ENCODE results near the gene ADGRD2. TPM values are rescaled to one million over a fixed set of nuclear protein-coding genes. Genes with fewer than 3 reads are reported as not detected.

Gene ADGRD2
- total and polyA plus RNA-seq, 2 of the 13 experiments (the other 11 are each of a cell fraction or from before 2014, with no cell fraction given): not detected

DNA sequence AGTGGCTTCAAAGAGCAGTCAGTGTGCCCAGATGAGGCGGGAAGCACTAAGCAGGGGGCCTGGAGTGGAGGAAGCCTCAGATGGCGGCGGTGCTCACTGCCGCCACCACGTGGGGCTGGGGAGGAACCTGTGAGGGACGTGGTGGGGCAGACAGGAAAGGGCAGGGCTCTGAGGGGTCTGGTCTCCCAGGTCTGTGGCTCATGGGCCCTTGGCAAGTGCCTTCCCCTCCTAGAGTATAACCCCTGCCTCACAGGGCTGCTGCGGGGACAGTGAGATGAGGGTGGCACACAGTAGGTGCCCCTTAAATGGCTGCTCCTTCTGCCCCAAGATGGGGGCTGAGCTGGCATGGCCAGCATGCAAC lies 30.4 kb downstream of the ADGRD2 start (continued):
- TF ChIP-seq ARNTL (CRISPR knock-in tag; IDR thresholded peaks at IDR 0.05) (no peak), ZMYM2 (CRISPR knock-in tag; IDR thresholded peaks at IDR 0.05) (no peak), NFRKB (IDR thresholded peaks at IDR 0.05) (no peak), AGO1 (IDR thresholded peaks at IDR 0.05; ENCODE audit: low read depth, low read length, poor library complexity, severe bottlenecking) (peak; percentile 84), HHEX (CRISPR knock-in tag; IDR thresholded peaks at IDR 0.05) (no peak), PPARG (CRISPR knock-in tag; conservative IDR thresholded peaks at IDR 0.05) (no peak), STAG1 (CRISPR knock-in tag; IDR thresholded peaks at IDR 0.05) (peak; percentile 56), ZNF343 (CRISPR knock-in tag; IDR thresholded peaks at IDR 0.05) (no peak), ZNF598 (CRISPR knock-in tag; IDR thresholded peaks at IDR 0.05; ENCODE audit: borderline replicate concordance) (no peak), ZSCAN20 (CRISPR knock-in tag; IDR thresholded peaks at IDR 0.05; ENCODE audit: borderline replicate concordance) (no peak), ZKSCAN1 (IDR thresholded peaks at IDR 0.05; ENCODE audit: low read length) (peak; percentile 59; the same call in 1 of the 2 replicates)
- TF ChIP-seq, protein P1, sequence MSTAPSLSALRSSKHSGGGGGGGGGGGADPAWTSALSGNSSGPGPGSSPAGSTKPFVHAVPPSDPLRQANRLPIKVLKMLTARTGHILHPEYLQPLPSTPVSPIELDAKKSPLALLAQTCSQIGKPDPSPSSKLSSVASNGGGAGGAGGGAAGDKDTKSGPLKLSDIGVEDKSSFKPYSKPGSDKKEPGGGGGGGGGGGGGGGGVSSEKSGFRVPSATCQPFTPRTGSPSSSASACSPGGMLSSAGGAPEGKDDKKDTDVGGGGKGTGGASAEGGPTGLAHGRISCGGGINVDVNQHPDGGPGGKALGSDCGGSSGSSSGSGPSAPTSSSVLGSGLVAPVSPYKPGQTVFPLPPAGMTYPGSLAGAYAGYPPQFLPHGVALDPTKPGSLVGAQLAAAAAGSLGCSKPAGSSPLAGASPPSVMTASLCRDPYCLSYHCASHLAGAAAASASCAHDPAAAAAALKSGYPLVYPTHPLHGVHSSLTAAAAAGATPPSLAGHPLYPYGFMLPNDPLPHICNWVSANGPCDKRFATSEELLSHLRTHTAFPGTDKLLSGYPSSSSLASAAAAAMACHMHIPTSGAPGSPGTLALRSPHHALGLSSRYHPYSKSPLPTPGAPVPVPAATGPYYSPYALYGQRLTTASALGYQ (CRISPR knock-in tag; IDR thresholded peaks at IDR 0.05): no peak
- TF ChIP-seq, protein P2, sequence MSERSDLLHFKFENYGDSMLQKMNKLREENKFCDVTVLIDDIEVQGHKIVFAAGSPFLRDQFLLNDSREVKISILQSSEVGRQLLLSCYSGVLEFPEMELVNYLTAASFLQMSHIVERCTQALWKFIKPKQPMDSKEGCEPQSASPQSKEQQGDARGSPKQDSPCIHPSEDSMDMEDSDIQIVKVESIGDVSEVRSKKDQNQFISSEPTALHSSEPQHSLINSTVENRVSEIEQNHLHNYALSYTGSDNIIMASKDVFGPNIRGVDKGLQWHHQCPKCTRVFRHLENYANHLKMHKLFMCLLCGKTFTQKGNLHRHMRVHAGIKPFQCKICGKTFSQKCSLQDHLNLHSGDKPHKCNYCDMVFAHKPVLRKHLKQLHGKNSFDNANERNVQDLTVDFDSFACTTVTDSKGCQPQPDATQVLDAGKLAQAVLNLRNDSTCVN (CRISPR knock-in tag; IDR thresholded peaks at IDR 0.05; ENCODE audit: borderline replicate concordance): no peak
- TF ChIP-seq, protein P3, sequence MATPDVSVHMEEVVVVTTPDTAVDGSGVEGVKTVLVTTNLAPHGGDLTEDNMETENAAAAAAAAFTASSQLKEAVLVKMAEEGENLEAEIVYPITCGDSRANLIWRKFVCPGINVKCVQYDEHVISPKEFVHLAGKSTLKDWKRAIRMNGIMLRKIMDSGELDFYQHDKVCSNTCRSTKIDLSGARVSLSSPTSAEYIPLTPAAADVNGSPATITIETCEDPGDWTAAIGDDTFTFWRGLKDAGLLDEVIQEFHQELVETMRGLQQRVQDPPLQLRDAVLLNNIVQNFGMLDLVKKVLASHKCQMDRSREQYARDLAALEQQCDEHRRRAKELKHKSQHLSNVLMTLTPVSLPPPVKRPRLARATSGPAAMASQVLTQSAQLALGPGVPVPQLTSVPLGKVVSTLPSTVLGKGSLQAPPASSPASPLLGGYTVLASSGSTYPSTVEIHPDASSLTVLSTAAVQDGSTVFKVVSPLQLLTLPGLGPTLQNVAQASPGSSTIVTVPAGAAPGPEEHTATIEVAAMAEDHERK (CRISPR knock-in tag; IDR thresholded peaks at IDR 0.05; ENCODE audit: low read depth): no peak
- TF ChIP-seq, protein P4, sequence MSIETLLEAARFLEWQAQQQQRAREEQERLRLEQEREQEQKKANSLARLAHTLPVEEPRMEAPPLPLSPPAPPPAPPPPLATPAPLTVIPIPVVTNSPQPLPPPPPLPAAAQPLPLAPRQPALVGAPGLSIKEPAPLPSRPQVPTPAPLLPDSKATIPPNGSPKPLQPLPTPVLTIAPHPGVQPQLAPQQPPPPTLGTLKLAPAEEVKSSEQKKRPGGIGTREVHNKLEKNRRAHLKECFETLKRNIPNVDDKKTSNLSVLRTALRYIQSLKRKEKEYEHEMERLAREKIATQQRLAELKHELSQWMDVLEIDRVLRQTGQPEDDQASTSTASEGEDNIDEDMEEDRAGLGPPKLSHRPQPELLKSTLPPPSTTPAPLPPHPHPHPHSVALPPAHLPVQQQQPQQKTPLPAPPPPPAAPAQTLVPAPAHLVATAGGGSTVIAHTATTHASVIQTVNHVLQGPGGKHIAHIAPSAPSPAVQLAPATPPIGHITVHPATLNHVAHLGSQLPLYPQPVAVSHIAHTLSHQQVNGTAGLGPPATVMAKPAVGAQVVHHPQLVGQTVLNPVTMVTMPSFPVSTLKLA (IDR thresholded peaks at IDR 0.05): no peak
- TF ChIP-seq, protein P5, sequence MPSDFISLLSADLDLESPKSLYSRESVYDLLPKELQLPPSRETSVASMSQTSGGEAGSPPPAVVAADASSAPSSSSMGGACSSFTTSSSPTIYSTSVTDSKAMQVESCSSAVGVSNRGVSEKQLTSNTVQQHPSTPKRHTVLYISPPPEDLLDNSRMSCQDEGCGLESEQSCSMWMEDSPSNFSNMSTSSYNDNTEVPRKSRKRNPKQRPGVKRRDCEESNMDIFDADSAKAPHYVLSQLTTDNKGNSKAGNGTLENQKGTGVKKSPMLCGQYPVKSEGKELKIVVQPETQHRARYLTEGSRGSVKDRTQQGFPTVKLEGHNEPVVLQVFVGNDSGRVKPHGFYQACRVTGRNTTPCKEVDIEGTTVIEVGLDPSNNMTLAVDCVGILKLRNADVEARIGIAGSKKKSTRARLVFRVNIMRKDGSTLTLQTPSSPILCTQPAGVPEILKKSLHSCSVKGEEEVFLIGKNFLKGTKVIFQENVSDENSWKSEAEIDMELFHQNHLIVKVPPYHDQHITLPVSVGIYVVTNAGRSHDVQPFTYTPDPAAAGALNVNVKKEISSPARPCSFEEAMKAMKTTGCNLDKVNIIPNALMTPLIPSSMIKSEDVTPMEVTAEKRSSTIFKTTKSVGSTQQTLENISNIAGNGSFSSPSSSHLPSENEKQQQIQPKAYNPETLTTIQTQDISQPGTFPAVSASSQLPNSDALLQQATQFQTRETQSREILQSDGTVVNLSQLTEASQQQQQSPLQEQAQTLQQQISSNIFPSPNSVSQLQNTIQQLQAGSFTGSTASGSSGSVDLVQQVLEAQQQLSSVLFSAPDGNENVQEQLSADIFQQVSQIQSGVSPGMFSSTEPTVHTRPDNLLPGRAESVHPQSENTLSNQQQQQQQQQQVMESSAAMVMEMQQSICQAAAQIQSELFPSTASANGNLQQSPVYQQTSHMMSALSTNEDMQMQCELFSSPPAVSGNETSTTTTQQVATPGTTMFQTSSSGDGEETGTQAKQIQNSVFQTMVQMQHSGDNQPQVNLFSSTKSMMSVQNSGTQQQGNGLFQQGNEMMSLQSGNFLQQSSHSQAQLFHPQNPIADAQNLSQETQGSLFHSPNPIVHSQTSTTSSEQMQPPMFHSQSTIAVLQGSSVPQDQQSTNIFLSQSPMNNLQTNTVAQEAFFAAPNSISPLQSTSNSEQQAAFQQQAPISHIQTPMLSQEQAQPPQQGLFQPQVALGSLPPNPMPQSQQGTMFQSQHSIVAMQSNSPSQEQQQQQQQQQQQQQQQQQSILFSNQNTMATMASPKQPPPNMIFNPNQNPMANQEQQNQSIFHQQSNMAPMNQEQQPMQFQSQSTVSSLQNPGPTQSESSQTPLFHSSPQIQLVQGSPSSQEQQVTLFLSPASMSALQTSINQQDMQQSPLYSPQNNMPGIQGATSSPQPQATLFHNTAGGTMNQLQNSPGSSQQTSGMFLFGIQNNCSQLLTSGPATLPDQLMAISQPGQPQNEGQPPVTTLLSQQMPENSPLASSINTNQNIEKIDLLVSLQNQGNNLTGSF (CRISPR knock-in tag; IDR thresholded peaks at IDR 0.05): no peak
- TF ChIP-seq, protein P6, sequence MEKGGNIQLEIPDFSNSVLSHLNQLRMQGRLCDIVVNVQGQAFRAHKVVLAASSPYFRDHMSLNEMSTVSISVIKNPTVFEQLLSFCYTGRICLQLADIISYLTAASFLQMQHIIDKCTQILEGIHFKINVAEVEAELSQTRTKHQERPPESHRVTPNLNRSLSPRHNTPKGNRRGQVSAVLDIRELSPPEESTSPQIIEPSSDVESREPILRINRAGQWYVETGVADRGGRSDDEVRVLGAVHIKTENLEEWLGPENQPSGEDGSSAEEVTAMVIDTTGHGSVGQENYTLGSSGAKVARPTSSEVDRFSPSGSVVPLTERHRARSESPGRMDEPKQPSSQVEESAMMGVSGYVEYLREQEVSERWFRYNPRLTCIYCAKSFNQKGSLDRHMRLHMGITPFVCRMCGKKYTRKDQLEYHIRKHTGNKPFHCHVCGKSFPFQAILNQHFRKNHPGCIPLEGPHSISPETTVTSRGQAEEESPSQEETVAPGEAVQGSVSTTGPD (CRISPR knock-in tag; IDR thresholded peaks at IDR 0.05): no peak

Data from HepG2 (cell line).